Trophoblast cell (in vitro differentiated cells and primary cell): Measurements from ENCODE around the gene ITGAL.

Experiments
- DNase-seq, 2 donors: peaks; one replicate each; pipeline ENCODE4 v3.0.0-alpha.2; 2016
- H2AFZ ChIP-seq: 2 replicates; pipeline ENCODE4 v1.6.1; 2013; ENCODE audit warnings: low read length, moderate library complexity, mild to moderate bottlenecking; ENCODE audit not compliant: insufficient read depth, poor library complexity
- H2AK5ac ChIP-seq: 2 replicates; pipeline ENCODE4 v1.6.1; 2013; ENCODE audit warnings: mild to moderate bottlenecking, low read length
- H2BK120ac ChIP-seq: 2 replicates; pipeline ENCODE4 v1.6.1; 2013; ENCODE audit warnings: low read length, mild to moderate bottlenecking, moderate library complexity; ENCODE audit not compliant: insufficient read depth, poor library complexity
- H2BK12ac ChIP-seq: 2 replicates; pipeline ENCODE4 v1.6.1; 2013; ENCODE audit warnings: mild to moderate bottlenecking, low read length, moderate library complexity
- H2BK5ac ChIP-seq: 2 replicates; pipeline ENCODE4 v1.6.1; 2013; ENCODE audit warnings: low read length, low read depth, moderate library complexity, mild to moderate bottlenecking; ENCODE audit not compliant: poor library complexity
- H3K14ac ChIP-seq: 2 replicates; pipeline ENCODE4 v1.6.1; 2013; ENCODE audit warnings: mild to moderate bottlenecking, low read length
- H3K18ac ChIP-seq: 2 replicates; pipeline ENCODE4 v1.6.1; 2013; ENCODE audit warnings: mild to moderate bottlenecking, low read length
- H3K23ac ChIP-seq: 2 replicates; pipeline ENCODE4 v1.6.1; 2013; ENCODE audit warnings: low read length
- H3K27ac ChIP-seq: 2 replicates; pipeline ENCODE4 v1.5.1; 2013; ENCODE audit warnings: low read depth, mild to moderate bottlenecking, inconsistent platforms, low read length, moderate library complexity
- H3K27me3 ChIP-seq: 2 replicates; pipeline ENCODE4 v1.6.1; 2013; ENCODE audit warnings: inconsistent platforms, mild to moderate bottlenecking, low read length, moderate library complexity; ENCODE audit not compliant: insufficient read depth
- H3K36me3 ChIP-seq, 2 experiments: 1 replicate in 1 of 2; 2 replicates in 1 of 2; pipeline ENCODE4 v1.6.1; 2013; ENCODE audit warnings: low read length in 2 of 2, mild to moderate bottlenecking in 2 of 2, moderate library complexity in 1 of 2; ENCODE audit not compliant: insufficient read depth in 2 of 2, control insufficient read depth in 1 of 2
- H3K4ac ChIP-seq: 2 replicates; pipeline ENCODE4 v1.6.1; 2013; ENCODE audit warnings: low read depth, mild to moderate bottlenecking, low read length, moderate library complexity
- H3K4me1 ChIP-seq, 2 experiments: 1 replicate in 1 of 2; 2 replicates in 1 of 2; pipeline ENCODE4 v1.6.1; 2013; ENCODE audit warnings: low read length in 2 of 2, mild to moderate bottlenecking in 2 of 2, moderate library complexity in 1 of 2; ENCODE audit not compliant: insufficient read depth in 2 of 2, control insufficient read depth in 1 of 2
- H3K4me2 ChIP-seq: 2 replicates; pipeline ENCODE4 v1.6.1; 2013; ENCODE audit warnings: inconsistent platforms, mild to moderate bottlenecking, low read length, moderate library complexity
- H3K4me3 ChIP-seq: 2 replicates; pipeline ENCODE4 v1.5.1; 2013; ENCODE audit warnings: mild to moderate bottlenecking, low read depth, low read length, inconsistent platforms
- H3K79me1 ChIP-seq: one replicate; pipeline ENCODE4 v1.6.1; 2013; ENCODE audit warnings: low read length
- H3K79me2 ChIP-seq: 2 replicates; pipeline ENCODE4 v1.6.1; 2013; ENCODE audit warnings: low read length, mild to moderate bottlenecking; ENCODE audit not compliant: control insufficient read depth, insufficient read depth, poor library complexity
- H3K9ac ChIP-seq: 2 replicates; pipeline ENCODE4 v1.6.1; 2013; ENCODE audit warnings: mild to moderate bottlenecking, low read length
- H3K9me3 ChIP-seq: 2 replicates; pipeline ENCODE4 v1.6.1; 2013; ENCODE audit warnings: low read depth, mild to moderate bottlenecking, control low read depth, inconsistent platforms, low read length; ENCODE audit not compliant: insufficient read depth
- H4K12ac ChIP-seq: 2 replicates; pipeline ENCODE4 v1.6.1; 2013; ENCODE audit warnings: low read depth, mild to moderate bottlenecking, low read length, moderate library complexity
- H4K8ac ChIP-seq: 2 replicates; pipeline ENCODE4 v1.6.1; 2013; ENCODE audit warnings: low read depth, mild to moderate bottlenecking, low read length, moderate library complexity
- H4K91ac ChIP-seq: one replicate; pipeline ENCODE4 v1.6.1; 2013; ENCODE audit warnings: low read depth, mild to moderate bottlenecking, low read length, moderate library complexity
- WGBS: extraction: QIAGEN DNeasy Blood & Tissue Kit; methylation state at CpG from one replicate; pipeline ENCODE4 v1.1.7; 2013; ENCODE audit warnings: missing lambda C conversion rate; ENCODE audit not compliant: insufficient read length, insufficient coverage; ENCODE audit errors: extremely low coverage; 5-methylcytosine and 5-hydroxymethylcytosine counted together

The ITGAL gene

GRCh38 chr16:30493941-30494488 is 21.5 kb downstream of the ITGAL start:
- DNase-seq = no peak

GRCh38 chr16:30494709-30495108 is 22.2 kb downstream of the ITGAL start:
- no peaks in the 10 kb centered on the region for H3K36me3 ChIP-seq
- no peaks in the 10 kb centered on the region for H3K79me1 ChIP-seq
- H3K18ac ChIP-seq = no peak overlapping the region
- no CpG with 5 or more reads among the region's 12 CpGs for WGBS
- no peaks in the 10 kb centered on the region for H3K9me3 ChIP-seq
- H2AK5ac ChIP-seq = no peak overlapping the region
- H3K9ac ChIP-seq = no peak overlapping the region
- H4K8ac ChIP-seq = no peak overlapping the region
- no peaks in the 10 kb centered on the region for H3K79me2 ChIP-seq
- H2BK120ac ChIP-seq = no peak overlapping the region
- no peaks in the 10 kb centered on the region for H3K4me1 ChIP-seq
- H2AFZ ChIP-seq = no peak overlapping the region
- no peak overlapping the region for H3K23ac ChIP-seq
- no peak overlapping the region for H3K27ac ChIP-seq
- no peak overlapping the region for H3K14ac ChIP-seq
- H4K91ac ChIP-seq = no peak overlapping the region
- H3K27me3 ChIP-seq = no peaks in the 10 kb centered on the region
- no peak overlapping the region for H2BK5ac ChIP-seq
- H3K4ac ChIP-seq = no peak overlapping the region
- no peak overlapping the region for H3K4me2 ChIP-seq
- no peak overlapping the region for H3K4me3 ChIP-seq
- no peak overlapping the region for H2BK12ac ChIP-seq
- DNase-seq = no peak
- H4K12ac ChIP-seq = no peak overlapping the region

More at GRCh38 chr16:30493941-30494488, 21.5 kb downstream of the ITGAL start:
- no CpG with 5 or more reads among the region's 11 CpGs for WGBS
- Histone ChIP-seq H3K27me3 (no peaks in the 10 kb centered on the region), H2AFZ (no peak overlapping the region), H4K12ac (no peak overlapping the region), H3K14ac (no peak overlapping the region), H3K9ac (no peak overlapping the region), H3K4me2 (no peak overlapping the region), H3K4ac (no peak overlapping the region), H3K23ac (no peak overlapping the region), H2BK120ac (no peak overlapping the region), H2BK5ac (no peak overlapping the region), H4K8ac (no peak overlapping the region), H3K79me1 (no peaks in the 10 kb centered on the region), H3K4me1 (peaks cover 0 to 1% of the 10 kb centered on the region in 2 experiments), H3K9me3 (no peaks in the 10 kb centered on the region), H3K27ac (no peak overlapping the region), H3K4me3 (no peak overlapping the region), H2BK12ac (no peak overlapping the region), H3K18ac (no peak overlapping the region), H2AK5ac (no peak overlapping the region), H3K36me3 (no peaks in the 10 kb centered on the region), H3K79me2 (no peaks in the 10 kb centered on the region), H4K91ac (no peak overlapping the region)

- Histone ChIP-seq H3K4me3 (no peak overlapping the region), H2AFZ (no peak overlapping the region), H3K36me3 (no peaks in the 10 kb centered on the region), H3K9ac (no peak overlapping the region), H2BK5ac (no peak overlapping the region), H3K27me3 (no peaks in the 10 kb centered on the region), H3K4ac (no peak overlapping the region), H3K4me1 (no peaks in the 10 kb centered on the region), H2BK12ac (no peak overlapping the region), H3K14ac (no peak overlapping the region), H3K27ac (no peak overlapping the region), H3K18ac (no peak overlapping the region), H4K12ac (no peak overlapping the region), H3K4me2 (no peak overlapping the region), H3K79me2 (no peaks in the 10 kb centered on the region), H4K8ac (no peak overlapping the region), H2BK120ac (no peak overlapping the region), H2AK5ac (no peak overlapping the region), H3K9me3 (no peaks in the 10 kb centered on the region), H4K91ac (no peak overlapping the region), H3K79me1 (no peaks in the 10 kb centered on the region), H3K23ac (no peak overlapping the region)
- WGBS = no CpG with 5 or more reads among the region's 8 CpGs
- peak in 1 of 2 donors; percentile 8 for DNase-seq
Measured at GRCh38 chr16:30499284-30499683, 26.7 kb downstream of the ITGAL start.

- Histone ChIP-seq H3K23ac (no peak overlapping the region), H3K79me2 (no peaks in the 10 kb centered on the region), H3K18ac (no peak overlapping the region), H3K4ac (no peak overlapping the region), H2BK5ac (no peak overlapping the region), H3K36me3 (no peaks in the 10 kb centered on the region), H2AK5ac (no peak overlapping the region), H2BK12ac (no peak overlapping the region), H3K4me1 (no peaks in the 10 kb centered on the region), H2BK120ac (no peak overlapping the region), H3K14ac (no peak overlapping the region), H3K27me3 (no peaks in the 10 kb centered on the region), H3K79me1 (no peaks in the 10 kb centered on the region), H3K27ac (no peak overlapping the region), H3K9ac (no peak overlapping the region), H4K12ac (no peak overlapping the region), H3K4me2 (no peak overlapping the region), H4K91ac (no peak overlapping the region), H3K4me3 (no peak overlapping the region), H4K8ac (no peak overlapping the region), H2AFZ (no peak overlapping the region), H3K9me3 (no peaks in the 10 kb centered on the region)
- WGBS = no CpG with 5 or more reads among the region's 6 CpGs
- no peak for DNase-seq
Measured at GRCh38 chr16:30503403-30504296, 31.1 kb downstream of the ITGAL start.
